ENCODE results near the gene MELTF. TPM values are rescaled to one million over a fixed set of nuclear protein-coding genes. Genes with fewer than 3 reads are reported as not detected.

The MELTF gene
- total RNA-seq, 1 experiment from 2014 or later = 18.7 TPM

GRCh38 chr3:196967412-196968232, 62.0 kb downstream of the MELTF start:
- DNase-seq (ENCODE audit: low read depth, low spot score) (no peak), ATAC-seq (no peak)
- Histone ChIP-seq H3K36me3 (ENCODE audit: control insufficient read depth, insufficient read depth, low read length) (no peaks in the 10 kb centered on the region), H3K9me3 (ENCODE audit: control insufficient read depth, insufficient read depth, low read depth, low read length) (no peaks in the 10 kb centered on the region), H3K4me3 (ENCODE audit: low read depth in 2 of 2, low read length in 2 of 2) (peak overlapping the region; percentile 63 to 72), H3K4me1 (ENCODE audit: control insufficient read depth, insufficient read depth, low read length) (peaks cover 12% of the 10 kb centered on the region), H3K27me3 (ENCODE audit: control insufficient read depth, insufficient read depth, low read length) (no peaks in the 10 kb centered on the region), H3K27ac (ENCODE audit: low read length) (no peak overlapping the region)
- ChIA-PET POLR2A (no interaction called here), CTCF (no interaction called here)
- BruUV-seq (replicated peaks) = no TSS peak
- TF ChIP-seq CTCF (IDR thresholded peaks at IDR 0.05) = no peak
- no peak for TF ChIP-seq TCF7L2 (IDR thresholded peaks at IDR 0.05; ENCODE audit: low read depth, low read length)
- no peak for TF ChIP-seq SIN3A (IDR thresholded peaks at IDR 0.05; ENCODE audit: borderline replicate concordance, insufficient read depth, low read depth, low read length)
- no peak for TF ChIP-seq POLR2AphosphoS5 (IDR thresholded peaks at IDR 0.05; ENCODE audit: low read depth, low read length)
- TF ChIP-seq REST (IDR thresholded peaks at IDR 0.05; ENCODE audit: insufficient read depth in 1 of 2, low read depth in 2 of 2, low read length in 1 of 2) = no peak
- intact Hi-C loops (cut with micrococcal nuclease; ENCODE audit: unreplicated experiment) = no loop called here
- in situ Hi-C loops (cut with HindIII; ENCODE audit: low pct_unique_long_range_greater_than_20kb, low sequenced_read_pairs) = no loop called here

DNA sequence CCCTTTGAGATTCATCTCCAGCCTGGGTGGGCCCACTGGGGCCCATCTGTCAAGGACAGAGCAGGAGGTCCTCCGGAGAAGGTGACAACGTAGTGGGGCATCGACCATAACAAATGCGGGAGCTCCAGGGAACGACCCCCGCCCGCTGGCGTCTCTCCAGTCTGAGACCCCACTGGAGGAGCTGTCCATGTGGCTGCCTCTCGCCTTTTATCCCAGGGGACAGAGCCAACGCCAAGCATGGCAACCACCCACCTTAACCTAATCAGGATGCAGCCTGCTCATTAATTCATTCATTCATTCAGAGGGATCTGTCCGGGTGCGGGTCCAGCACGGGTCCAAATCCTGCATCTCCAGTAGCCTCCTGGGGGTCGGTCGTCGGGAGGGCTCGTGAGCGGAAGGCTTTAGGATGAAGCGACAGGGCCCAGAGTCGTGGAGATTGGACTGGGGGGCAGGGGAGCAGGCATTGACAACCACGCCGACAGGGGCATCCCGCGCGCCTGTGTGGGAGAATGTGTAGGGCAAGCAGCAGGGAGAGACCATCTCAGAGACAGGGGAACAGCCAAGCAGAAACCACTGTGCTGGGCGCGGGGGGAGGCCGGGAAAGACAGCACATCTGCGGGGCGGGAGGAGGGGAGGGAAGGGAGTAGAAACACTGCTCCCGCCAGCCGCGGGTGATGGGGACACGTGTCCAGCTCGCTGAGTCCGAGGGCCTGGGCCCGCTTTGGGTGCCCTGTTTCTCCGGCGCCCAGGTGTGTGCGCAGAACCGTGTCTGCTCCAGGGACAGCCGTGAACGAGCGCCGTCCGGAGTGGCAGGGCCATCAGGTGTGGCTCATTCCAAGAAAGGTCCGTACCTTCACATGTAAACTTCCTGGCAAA, 62.9 kb downstream of the MELTF start:
- CTCF ChIA-PET = no interaction called here
- no peaks in the 10 kb centered on the region for H3K9me3 ChIP-seq (ENCODE audit: control insufficient read depth, insufficient read depth, low read depth, low read length)
- ATAC-seq = no peak
- in situ Hi-C loops (cut with HindIII; ENCODE audit: low pct_unique_long_range_greater_than_20kb, low sequenced_read_pairs) = no loop called here
- POLR2A ChIA-PET = no interaction called here
- no peaks in the 10 kb centered on the region for H3K27me3 ChIP-seq (ENCODE audit: control insufficient read depth, insufficient read depth, low read length)
- no peaks in the 10 kb centered on the region for H3K36me3 ChIP-seq (ENCODE audit: control insufficient read depth, insufficient read depth, low read length)
- no peak overlapping the region for H3K27ac ChIP-seq (ENCODE audit: low read length)
- no peak overlapping the region for H3K4me3 ChIP-seq (ENCODE audit: low read depth in 2 of 2, low read length in 2 of 2)
- TF ChIP-seq POLR2AphosphoS5 (IDR thresholded peaks at IDR 0.05; ENCODE audit: low read depth, low read length) (no peak), REST (IDR thresholded peaks at IDR 0.05; ENCODE audit: insufficient read depth in 1 of 2, low read depth in 2 of 2, low read length in 1 of 2) (no peak), SIN3A (IDR thresholded peaks at IDR 0.05; ENCODE audit: borderline replicate concordance, insufficient read depth, low read depth, low read length) (no peak), CTCF (IDR thresholded peaks at IDR 0.05) (no peak), TCF7L2 (IDR thresholded peaks at IDR 0.05; ENCODE audit: low read depth, low read length) (no peak)
- H3K4me1 ChIP-seq (ENCODE audit: control insufficient read depth, insufficient read depth, low read length) = peaks cover 12% of the 10 kb centered on the region
- intact Hi-C loops (cut with micrococcal nuclease; ENCODE audit: unreplicated experiment) = no loop called here
- no TSS peak for BruUV-seq (replicated peaks)
- DNase-seq (ENCODE audit: low read depth, low spot score) = no peak

Measured in Panc1 (cell line).